HG02642 (cell line): ENCODE data around the gene CDC7.
"Not testable (repeated sequence)": the region's sequence is repeated elsewhere in the genome, so short reads cannot be mapped to it uniquely, and the experiment has no call there.

Experiments used
- ATAC-seq: cut with Tn5 transposase; IDR thresholded peaks from one replicate; pipeline ENCODE4 v1.9.1; 2021; ENCODE audit warnings: mild to moderate bottlenecking; ENCODE audit not compliant: unreplicated experiment, poor library complexity

CDC7 gene

DNA sequence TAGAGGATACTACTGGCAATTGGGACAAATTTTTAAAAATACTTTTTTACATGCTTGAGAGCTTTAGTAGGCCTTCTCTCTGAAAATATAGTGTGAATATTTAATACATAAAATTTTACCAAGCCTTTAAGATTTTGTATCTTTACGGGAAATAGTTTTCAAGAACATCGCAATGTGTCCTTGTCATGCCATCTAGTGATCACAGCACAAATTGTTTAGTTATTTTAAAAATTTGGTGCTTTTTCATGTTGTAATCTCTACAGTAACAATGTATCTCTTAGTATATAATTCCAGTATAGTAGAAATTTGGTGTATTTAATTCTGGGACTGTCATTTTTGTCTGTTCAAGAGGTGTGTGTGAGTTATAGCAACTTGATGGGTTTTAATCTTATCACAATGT is 6.7 kb downstream of the CDC7 start:
- no peak for ATAC-seq

- no peak for ATAC-seq
These were observed 10.1 kb downstream of the CDC7 start for GRCh38 chr1:91510754-91511153.

DNA sequence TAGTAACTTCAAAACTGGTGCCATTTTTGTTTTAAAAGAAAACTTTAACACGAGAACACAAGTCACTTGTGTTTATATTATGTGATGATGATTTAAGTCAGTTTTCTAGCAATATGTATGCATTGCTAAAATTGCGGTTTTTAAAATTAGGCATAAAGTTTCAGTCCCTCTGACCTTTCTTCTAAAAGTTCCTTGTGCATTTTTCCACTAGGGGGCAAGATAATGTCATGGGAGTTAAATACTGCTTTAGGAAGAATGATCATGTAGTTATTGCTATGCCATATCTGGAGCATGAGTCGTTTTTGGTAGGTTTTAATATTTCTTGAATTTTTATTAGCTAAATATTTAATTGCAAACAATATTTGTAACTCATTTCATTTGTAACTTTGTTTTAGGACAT is 10.7 kb downstream of the CDC7 start:
- ATAC-seq, result no peak

- no peak for ATAC-seq
These were observed 12.5 kb downstream of the CDC7 start for GRCh38 chr1:91513160-91513559.

DNA sequence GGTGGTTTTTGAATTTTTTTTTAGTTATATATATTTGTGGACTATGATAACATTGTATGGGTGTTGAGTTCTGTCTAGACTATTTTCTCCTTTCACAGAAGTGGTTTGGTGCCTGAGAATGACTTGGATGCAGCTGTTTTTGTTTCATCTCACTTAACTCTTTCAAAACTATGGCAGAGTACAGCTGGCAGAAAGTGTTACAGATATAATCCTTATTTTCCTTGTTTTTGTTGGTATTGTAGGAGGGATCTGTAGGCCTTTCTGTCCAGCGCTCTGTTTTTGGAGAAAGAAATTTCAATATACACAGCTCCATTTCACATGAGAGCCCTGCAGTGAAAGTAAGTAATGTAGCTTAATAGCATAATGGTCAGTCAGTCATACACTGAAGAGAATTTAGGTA is 13.1 kb downstream of the CDC7 start:
- ATAC-seq, result no peak

DNA sequence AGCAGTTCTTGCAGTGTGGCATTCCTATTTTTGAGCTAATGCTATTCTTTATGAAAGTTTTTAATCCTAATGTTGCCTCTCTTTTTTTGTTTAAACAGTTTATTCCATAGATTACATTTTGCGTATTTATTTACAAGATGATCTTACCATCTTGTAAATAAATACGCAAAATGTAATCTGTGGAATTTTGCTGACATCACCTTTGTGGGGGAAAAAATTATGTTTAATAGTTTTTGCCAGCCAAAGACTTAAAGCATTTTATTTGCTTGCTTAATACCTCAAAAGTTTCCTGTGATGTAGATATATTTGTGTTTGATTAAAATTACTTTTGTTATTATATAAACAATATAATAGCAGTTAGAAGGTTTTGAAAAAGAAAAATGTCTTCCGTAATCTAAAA is 15.3 kb downstream of the CDC7 start:
- ATAC-seq, result no peak

DNA sequence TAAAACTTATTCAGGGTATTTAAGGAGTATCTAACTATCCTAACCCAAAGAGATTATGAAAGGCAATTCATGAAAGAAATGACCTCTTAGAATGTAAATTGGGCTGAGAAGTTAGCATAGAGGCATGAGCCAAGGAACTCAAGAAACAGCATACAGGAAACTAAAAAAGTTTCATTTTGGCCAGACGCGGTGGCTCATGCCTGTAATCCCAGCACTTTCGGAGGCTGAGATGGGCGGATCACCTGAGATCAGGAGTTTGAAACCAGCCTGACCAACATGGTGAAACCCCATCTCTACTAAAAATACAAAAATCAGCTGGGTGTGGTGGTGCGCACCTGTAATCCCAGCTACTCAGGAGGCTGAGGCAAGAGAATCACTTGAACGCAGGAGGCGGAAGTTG is 16.0 kb downstream of the CDC7 start:
- not testable (repeated sequence) for ATAC-seq

DNA sequence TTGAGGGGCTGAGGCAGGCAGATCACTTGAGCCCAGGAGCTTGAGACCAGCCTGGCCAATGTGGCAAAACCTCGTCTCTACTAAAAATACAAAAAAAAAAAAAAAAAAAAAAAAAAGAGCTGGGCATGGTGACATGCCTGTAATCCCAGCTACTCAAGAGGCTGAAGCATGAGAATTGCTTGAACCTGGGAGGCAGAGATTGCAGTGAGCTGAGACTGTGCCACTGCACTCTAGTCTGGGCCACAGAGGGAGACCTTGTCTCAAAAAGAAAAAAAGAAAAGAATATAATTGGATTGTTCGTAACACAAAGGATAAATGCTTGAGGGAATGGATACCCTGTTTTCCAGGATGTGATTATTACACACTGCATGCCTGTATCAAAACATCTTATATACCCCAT is 18.5 kb downstream of the CDC7 start:
- ATAC-seq, result not testable (repeated sequence)

DNA sequence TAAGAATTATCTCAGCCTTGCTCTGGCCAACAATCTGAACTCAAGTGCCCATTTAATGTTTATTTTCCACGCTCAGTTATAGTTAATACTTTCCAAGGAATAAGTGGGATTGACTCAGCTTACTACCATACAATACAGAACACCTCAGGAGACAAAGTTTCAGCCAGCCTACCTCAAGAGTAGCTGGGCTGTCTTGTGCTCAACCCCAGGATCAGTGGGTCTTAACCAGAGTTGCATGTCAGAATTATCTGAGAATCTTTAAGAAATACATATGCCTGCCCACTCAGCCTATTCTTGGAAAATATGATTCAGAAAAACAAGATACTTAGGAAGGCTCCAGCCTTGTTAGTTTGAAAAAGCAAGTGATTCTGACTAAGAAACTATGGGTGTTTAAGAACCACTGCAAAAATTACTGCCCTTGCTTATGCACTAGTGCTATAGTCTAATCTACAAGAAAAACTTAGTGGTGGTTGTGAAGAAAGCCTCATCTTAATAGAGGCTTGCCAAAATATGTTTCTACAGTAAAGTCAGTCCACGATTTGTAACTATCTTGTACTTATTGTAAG is 20.4 kb downstream of the CDC7 start:
- no peak for ATAC-seq

DNA sequence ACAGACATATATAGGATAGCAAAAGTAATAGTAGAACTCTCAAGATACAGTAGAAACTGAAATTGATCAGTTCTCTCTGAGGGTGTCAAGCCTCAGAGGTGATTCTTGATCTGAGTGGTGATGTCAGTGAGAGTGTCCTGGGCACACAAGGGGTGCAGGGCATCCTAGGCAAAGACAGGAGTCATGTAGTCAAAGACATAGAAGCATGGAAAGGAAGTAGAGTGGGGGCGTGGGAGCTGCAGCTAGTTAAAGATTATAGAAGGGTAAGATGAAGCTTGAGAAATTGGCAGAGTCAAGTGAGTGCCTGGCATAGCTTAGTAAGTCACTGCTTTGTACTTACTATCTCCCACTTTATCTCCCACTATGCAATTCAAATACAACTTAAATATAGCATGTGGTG is 22.8 kb downstream of the CDC7 start:
- peak; percentile 97 for ATAC-seq

DNA sequence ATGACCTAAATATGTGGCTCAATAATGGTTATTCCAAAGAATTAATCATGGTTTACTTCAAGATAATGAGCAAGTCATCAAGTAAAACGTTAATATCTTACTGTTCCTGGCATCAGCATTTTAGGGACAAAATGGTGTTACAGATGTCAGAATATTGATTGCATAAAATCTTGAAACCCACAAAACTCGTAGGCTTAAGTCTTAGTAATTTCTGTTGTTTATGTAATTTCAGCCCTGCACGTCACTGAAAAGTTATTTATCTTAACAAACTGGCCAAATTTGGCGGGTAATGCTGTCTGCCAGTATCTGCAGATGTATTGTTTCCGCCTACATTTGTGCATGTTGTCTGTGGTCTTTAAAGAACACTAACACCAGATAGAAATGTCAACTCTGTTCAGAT is 25.8 kb downstream of the CDC7 start:
- ATAC-seq, result no peak

- ATAC-seq, result no peak
These were observed 26.7 kb downstream of the CDC7 start for GRCh38 chr1:91527266-91527765.

GRCh38 chr1:91527781-91528180 is 27.1 kb downstream of the CDC7 start:
- ATAC-seq, result no peak

- ATAC-seq, result no peak
These were observed 29.2 kb downstream of the CDC7 start for GRCh38 chr1:91529856-91530255.

DNA sequence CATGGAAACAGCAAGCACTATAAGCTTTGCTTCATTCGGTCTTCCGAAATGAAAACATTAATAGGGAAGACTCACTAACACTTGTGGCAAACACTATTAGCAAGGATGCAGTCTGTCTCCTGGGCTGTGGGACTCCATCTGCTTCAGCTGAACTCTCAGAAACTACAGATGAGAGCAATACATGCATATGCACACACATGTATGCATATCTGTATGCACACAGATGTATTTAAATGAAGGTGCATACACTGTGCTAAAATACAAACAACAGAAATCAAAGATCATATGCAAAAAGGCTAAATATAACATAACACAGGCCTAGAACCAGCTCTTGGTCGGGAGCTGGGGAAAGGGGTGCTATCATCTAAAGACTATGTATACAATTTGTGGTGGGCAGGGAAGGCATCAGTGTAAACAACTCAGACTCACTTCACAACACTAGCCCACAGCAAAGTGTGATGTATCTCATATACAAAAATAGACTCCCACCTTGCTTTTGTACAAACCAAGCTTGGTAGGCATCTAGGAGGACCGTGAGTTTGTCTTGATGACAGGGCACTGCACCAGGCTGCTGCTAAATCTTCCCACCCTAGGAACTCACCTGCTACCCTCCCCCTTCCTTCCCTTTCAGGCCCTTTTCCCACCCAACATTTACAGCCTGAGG is 32.8 kb downstream of the CDC7 start:
- ATAC-seq, result no peak

GRCh38 chr1:91535441-91535840 is 34.8 kb downstream of the CDC7 start:
- no peak for ATAC-seq

DNA sequence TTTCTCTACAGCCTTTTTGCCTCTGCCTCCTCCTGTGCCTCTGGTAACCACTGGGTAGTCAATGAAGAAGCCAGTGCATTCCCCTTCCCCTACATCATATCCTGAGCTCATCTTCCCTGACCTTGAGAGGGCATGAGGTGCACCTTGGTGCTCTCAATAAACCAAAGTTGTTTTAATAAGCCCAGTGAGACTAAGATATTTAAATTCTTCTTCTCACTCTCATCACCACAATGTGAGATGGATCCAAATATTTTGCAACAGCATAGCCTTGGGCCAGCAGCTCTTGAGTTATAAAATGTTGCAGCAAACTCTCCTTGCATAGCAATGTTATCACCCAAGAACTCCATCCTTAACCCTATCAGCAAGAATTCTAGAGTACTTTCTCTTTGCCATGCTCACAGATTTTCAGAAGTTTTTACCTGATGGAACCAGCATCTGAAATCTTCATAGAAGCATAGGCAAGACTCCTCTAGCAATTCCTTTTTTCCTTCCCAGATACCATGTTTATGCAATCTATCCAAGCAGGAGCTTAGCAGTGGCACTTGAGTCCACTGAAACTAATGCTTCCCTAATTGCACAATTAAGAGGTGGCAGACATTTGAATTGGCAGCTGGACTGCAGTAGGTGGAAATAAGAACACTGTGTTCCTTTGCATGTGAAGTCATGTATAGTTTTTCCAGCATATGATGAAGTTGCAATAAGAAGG is 36.8 kb downstream of the CDC7 start:
- no peak for ATAC-seq

GRCh38 chr1:91537987-91538304 is 37.3 kb downstream of the CDC7 start:
- no peak for ATAC-seq

- no peak for ATAC-seq
These were observed 40.3 kb downstream of the CDC7 start for GRCh38 chr1:91540910-91541309.

DNA sequence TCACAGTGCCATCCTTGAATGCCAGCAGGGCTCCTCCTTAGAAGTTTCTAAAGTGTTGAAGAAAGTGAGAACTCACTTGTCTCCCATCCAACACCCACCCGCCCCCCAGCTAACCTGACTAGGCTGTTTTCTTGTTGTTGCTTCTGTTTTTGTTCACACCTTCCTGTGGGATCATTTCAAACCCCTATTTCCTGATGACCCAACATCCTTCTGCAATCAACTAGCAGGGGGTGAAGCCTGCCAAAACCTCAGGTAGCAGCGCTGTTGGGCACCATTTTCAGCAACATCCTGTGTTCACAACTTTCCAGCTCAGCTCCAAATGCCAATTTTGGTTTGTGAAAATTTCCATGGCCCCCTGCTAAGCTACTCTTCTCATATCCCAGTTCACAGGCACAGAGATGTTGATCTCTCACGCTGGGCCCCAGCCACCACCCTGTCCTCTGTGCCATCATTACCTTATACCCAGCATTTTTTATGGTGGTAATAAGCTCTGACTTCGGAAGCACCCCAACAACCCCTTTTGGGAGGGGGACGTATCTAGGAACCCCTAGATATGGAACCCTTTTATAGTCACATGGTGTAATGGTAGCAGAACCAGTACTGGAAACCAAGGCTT is 41.4 kb downstream of the CDC7 start:
- no peak for ATAC-seq

DNA sequence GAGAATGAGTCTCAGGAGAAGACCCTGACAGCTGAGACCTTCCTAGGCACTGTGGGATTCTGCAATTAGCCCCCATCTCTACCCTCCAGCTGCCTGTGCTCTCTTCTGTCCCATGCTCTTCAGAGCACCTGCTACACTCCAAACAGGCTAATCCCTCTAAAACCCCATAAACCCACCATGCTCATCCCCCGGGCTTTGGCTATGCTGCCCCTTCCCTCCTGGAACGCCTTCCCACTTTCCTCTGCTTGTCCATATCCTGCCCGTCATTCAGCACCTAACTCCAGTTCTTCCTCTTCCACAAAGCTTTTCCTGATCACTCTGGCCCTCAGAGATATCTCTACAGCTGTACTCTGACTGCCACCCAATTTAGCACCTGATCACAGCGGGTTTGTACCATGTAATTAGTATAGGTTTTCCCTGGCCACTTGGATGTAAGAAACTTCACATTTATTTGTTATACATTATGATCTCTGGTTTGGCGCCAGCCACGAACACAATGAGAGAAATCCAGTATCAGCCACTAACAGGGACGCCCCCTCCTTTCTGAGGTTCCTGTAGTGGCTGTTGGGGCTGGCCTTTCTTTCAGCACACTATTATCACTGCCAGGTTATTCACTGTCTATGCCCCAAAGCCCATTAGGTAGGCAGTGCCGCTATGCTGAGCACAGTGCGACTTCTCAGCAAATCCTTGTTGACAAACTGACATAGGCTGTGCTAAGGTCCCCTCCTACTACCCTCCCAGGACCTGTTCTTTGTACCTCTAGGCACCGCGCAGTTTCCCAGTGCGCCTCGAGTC is 45.1 kb downstream of the CDC7 start:
- ATAC-seq, result no peak
